ENCODE data around the gene NEK11.

Gene NEK11

DNA sequence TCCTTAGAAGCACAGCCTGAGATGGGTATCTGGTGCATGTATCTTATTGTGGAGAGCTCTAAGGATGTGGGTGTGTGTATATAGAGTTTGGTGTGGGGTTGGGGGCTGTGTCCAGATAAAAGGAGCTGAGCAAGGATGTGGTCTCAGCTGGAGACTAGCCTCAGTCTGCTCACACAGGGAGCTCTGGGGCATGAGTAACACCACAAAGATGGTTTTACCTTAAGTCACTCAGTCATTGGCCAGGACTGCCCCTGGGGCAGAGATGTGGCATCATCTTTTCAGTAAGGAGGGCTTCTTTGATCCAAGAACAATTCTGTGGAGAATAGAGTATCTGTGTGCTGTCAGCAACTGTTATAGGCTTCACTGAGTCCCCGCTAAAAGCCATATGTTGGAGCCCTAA, 191.5 kb downstream of the NEK11 start:
- Histone ChIP-seq H3K27ac (ENCODE audit: low read depth, low read length) (no peak overlapping the region), H3K4me3 (ENCODE audit: low read length) (no peak overlapping the region), H4K8ac (ENCODE audit: low read depth, low read length) (no peak overlapping the region), H3K27me3 (ENCODE audit: insufficient read depth, low read length, poor library complexity) (no peaks in the 10 kb centered on the region), H2BK5ac (ENCODE audit: low read length) (no peak overlapping the region), H3K4me1 (ENCODE audit: control insufficient read depth, low read depth, low read length) (no peaks in the 10 kb centered on the region), H2BK15ac (replicated peaks; ENCODE audit: low read depth) (no peak overlapping the region), H3K4ac (ENCODE audit: low read depth, low read length) (no peak overlapping the region), H3K18ac (ENCODE audit: low read length) (no peak overlapping the region), H3K79me1 (ENCODE audit: low read length) (no peaks in the 10 kb centered on the region), H3K36me3 (ENCODE audit: control insufficient read depth, insufficient read depth, low read length) (no peaks in the 10 kb centered on the region), H2BK120ac (ENCODE audit: low read depth, low read length) (no peak overlapping the region), H3K9ac (ENCODE audit: low read length) (no peak overlapping the region), H3K23ac (ENCODE audit: low read length) (no peak overlapping the region), H3K56ac (ENCODE audit: low read length) (no peak overlapping the region), H2AK5ac (ENCODE audit: low read length) (no peak overlapping the region), H3K79me2 (ENCODE audit: control insufficient read depth, insufficient read depth, low read length) (no peaks in the 10 kb centered on the region), H3K4me2 (ENCODE audit: low read length) (no peak overlapping the region), H4K5ac (ENCODE audit: low read length) (no peak overlapping the region)
- no CpG with 5 or more reads among the region's 1 CpG for WGBS (ENCODE audit: extremely low coverage, insufficient coverage, low lambda C conversion rate)
- no peak for DNase-seq

DNA sequence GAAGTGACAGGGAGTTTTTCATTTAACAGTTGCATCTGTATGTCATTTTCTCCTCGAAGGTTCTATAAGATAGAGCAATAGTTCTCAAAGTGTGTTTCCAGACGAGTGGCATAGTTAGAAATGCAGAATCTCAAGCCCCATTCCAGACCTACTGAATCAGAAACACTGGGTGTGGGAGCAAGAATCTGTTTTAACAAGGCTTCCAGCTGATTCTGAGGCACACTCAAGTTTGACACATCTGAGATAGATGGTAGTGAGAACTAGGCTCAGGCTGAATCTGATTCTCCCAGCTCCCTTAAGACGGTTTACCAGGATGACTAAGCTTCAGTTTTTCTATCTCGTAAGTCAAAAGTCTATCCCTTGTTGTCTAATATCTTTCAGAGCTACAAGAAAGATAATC, 195.1 kb downstream of the NEK11 start:
- Histone ChIP-seq H3K27ac (ENCODE audit: low read depth, low read length) (no peak overlapping the region), H3K4me2 (ENCODE audit: low read length) (no peak overlapping the region), H3K79me2 (ENCODE audit: control insufficient read depth, insufficient read depth, low read length) (no peaks in the 10 kb centered on the region), H2AK5ac (ENCODE audit: low read length) (no peak overlapping the region), H3K18ac (ENCODE audit: low read length) (no peak overlapping the region), H2BK120ac (ENCODE audit: low read depth, low read length) (no peak overlapping the region), H4K5ac (ENCODE audit: low read length) (no peak overlapping the region), H3K4me1 (ENCODE audit: control insufficient read depth, low read depth, low read length) (no peaks in the 10 kb centered on the region), H2BK15ac (replicated peaks; ENCODE audit: low read depth) (no peak overlapping the region), H3K4me3 (ENCODE audit: low read length) (no peak overlapping the region), H3K56ac (ENCODE audit: low read length) (no peak overlapping the region), H3K36me3 (ENCODE audit: control insufficient read depth, insufficient read depth, low read length) (no peaks in the 10 kb centered on the region), H4K8ac (ENCODE audit: low read depth, low read length) (no peak overlapping the region), H3K4ac (ENCODE audit: low read depth, low read length) (no peak overlapping the region), H3K23ac (ENCODE audit: low read length) (no peak overlapping the region), H3K9ac (ENCODE audit: low read length) (no peak overlapping the region), H3K79me1 (ENCODE audit: low read length) (no peaks in the 10 kb centered on the region), H3K27me3 (ENCODE audit: insufficient read depth, low read length, poor library complexity) (no peaks in the 10 kb centered on the region), H2BK5ac (ENCODE audit: low read length) (no peak overlapping the region)
- DNase-seq, result no peak
- no CpG with 5 or more reads among the region's 4 CpGs for WGBS (ENCODE audit: extremely low coverage, insufficient coverage, low lambda C conversion rate)

DNA sequence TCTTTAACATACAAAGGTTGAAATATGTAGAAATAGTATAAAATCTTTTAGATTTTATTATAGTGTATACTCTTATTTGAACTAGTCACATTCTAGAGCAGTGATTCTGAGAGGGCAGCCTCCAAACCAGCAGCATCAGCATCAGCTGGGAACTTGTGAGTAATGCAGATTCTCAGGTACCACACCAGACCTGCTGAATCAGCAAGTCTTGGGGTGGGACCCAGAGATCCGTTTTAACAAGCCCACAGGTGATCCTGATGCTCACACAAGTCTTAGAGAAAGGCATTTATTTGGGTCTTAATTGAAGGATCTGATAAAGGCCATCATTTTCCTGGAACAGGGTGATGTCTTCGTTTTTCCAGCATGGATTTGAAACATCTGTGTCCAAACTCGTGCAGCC, 195.9 kb downstream of the NEK11 start:
- Histone ChIP-seq H4K5ac (ENCODE audit: low read length) (no peak overlapping the region), H3K23ac (ENCODE audit: low read length) (no peak overlapping the region), H2BK5ac (ENCODE audit: low read length) (no peak overlapping the region), H3K9ac (ENCODE audit: low read length) (no peak overlapping the region), H3K27me3 (ENCODE audit: insufficient read depth, low read length, poor library complexity) (no peaks in the 10 kb centered on the region), H2BK15ac (replicated peaks; ENCODE audit: low read depth) (no peak overlapping the region), H3K4me1 (ENCODE audit: control insufficient read depth, low read depth, low read length) (no peaks in the 10 kb centered on the region), H3K79me2 (ENCODE audit: control insufficient read depth, insufficient read depth, low read length) (no peaks in the 10 kb centered on the region), H2BK120ac (ENCODE audit: low read depth, low read length) (no peak overlapping the region), H3K79me1 (ENCODE audit: low read length) (no peaks in the 10 kb centered on the region), H3K4ac (ENCODE audit: low read depth, low read length) (no peak overlapping the region), H3K56ac (ENCODE audit: low read length) (no peak overlapping the region), H2AK5ac (ENCODE audit: low read length) (no peak overlapping the region), H3K4me2 (ENCODE audit: low read length) (no peak overlapping the region), H3K4me3 (ENCODE audit: low read length) (no peak overlapping the region), H4K8ac (ENCODE audit: low read depth, low read length) (no peak overlapping the region), H3K27ac (ENCODE audit: low read depth, low read length) (no peak overlapping the region), H3K36me3 (ENCODE audit: control insufficient read depth, insufficient read depth, low read length) (no peaks in the 10 kb centered on the region), H3K18ac (ENCODE audit: low read length) (no peak overlapping the region)
- WGBS (ENCODE audit: extremely low coverage, insufficient coverage, low lambda C conversion rate), result no CpG with 5 or more reads among the region's 3 CpGs
- DNase-seq, result no peak

DNA sequence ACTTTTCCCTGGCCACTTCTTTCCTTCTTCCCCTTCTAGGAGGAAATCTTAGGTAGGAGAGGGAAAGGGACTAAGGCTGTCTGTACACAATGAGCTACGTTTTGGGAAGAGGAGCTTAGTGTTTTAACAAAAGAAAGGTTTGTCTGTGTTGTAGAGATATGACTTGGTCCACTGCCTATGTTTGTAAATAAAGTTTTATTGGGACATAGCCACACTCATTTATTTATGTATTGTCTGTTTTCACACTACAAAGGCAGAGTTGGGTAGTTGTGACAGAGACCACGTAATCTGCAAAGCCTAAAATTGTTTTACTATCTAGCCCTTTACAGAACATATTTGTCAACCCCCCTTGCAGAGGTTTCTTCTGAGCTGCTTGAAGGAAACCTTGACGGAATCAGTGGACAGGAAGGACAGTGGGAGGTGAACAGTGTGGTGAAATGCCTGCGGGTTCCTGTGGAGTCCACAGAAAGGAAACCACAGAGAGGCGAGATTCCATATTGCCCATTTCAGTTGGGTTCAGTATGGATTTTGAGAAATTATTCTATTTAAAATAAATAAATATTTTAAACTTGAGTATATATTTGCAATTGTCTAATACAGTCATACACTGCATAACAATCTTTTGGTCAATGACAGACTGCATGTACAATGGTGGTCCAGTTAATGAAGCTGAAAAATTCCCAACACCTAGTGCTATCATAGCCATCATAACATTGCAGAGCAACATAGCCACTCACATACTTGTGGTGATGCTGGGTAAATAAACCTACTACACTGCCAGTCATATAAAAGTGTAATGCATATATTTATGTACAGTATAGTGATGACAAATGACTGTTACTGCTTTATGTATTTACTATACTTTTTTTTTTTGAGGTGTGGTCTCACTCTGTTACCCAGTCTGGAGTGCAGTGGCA, 197.0 kb downstream of the NEK11 start:
- no peak overlapping the region for H2BK5ac ChIP-seq (ENCODE audit: low read length)

GRCh38 chr3:131224886-131225550, 198.3 kb downstream of the NEK11 start:
- WGBS (ENCODE audit: extremely low coverage, insufficient coverage, low lambda C conversion rate), result no CpG with 5 or more reads among the region's 5 CpGs
- H3K79me1 ChIP-seq (ENCODE audit: low read length), result no peaks in the 10 kb centered on the region

More for the DNA sequence above, 197.0 kb downstream of the NEK11 start:
- H3K18ac ChIP-seq (ENCODE audit: low read length), result no peak overlapping the region
- no peak overlapping the region for H3K4me3 ChIP-seq (ENCODE audit: low read length)
- no peaks in the 10 kb centered on the region for H3K79me1 ChIP-seq (ENCODE audit: low read length)
- no peak overlapping the region for H2BK120ac ChIP-seq (ENCODE audit: low read depth, low read length)
- H3K79me2 ChIP-seq (ENCODE audit: control insufficient read depth, insufficient read depth, low read length), result no peaks in the 10 kb centered on the region
- H3K56ac ChIP-seq (ENCODE audit: low read length), result no peak overlapping the region
- H2BK15ac ChIP-seq (replicated peaks; ENCODE audit: low read depth), result no peak overlapping the region
- DNase-seq, result no peak
- no peaks in the 10 kb centered on the region for H3K27me3 ChIP-seq (ENCODE audit: insufficient read depth, low read length, poor library complexity)
- no peak overlapping the region for H4K5ac ChIP-seq (ENCODE audit: low read length)
- no peak overlapping the region for H3K4ac ChIP-seq (ENCODE audit: low read depth, low read length)
- WGBS (ENCODE audit: extremely low coverage, insufficient coverage, low lambda C conversion rate), result no CpG with 5 or more reads among the region's 5 CpGs
- no peak overlapping the region for H4K8ac ChIP-seq (ENCODE audit: low read depth, low read length)
- H3K4me1 ChIP-seq (ENCODE audit: control insufficient read depth, low read depth, low read length), result no peaks in the 10 kb centered on the region
- no peaks in the 10 kb centered on the region for H3K36me3 ChIP-seq (ENCODE audit: control insufficient read depth, insufficient read depth, low read length)
- no peak overlapping the region for H3K23ac ChIP-seq (ENCODE audit: low read length)
- H3K4me2 ChIP-seq (ENCODE audit: low read length), result no peak overlapping the region
- H3K27ac ChIP-seq (ENCODE audit: low read depth, low read length), result no peak overlapping the region
- H2AK5ac ChIP-seq (ENCODE audit: low read length), result no peak overlapping the region
- no peak overlapping the region for H3K9ac ChIP-seq (ENCODE audit: low read length)

More at GRCh38 chr3:131224886-131225550, 198.3 kb downstream of the NEK11 start:
- Histone ChIP-seq H3K4me3 (ENCODE audit: low read length) (no peak overlapping the region), H3K56ac (ENCODE audit: low read length) (no peak overlapping the region), H2BK5ac (ENCODE audit: low read length) (no peak overlapping the region), H3K36me3 (ENCODE audit: control insufficient read depth, insufficient read depth, low read length) (no peaks in the 10 kb centered on the region), H4K5ac (ENCODE audit: low read length) (no peak overlapping the region), H2BK120ac (ENCODE audit: low read depth, low read length) (no peak overlapping the region), H3K4me1 (ENCODE audit: control insufficient read depth, low read depth, low read length) (no peaks in the 10 kb centered on the region), H3K4me2 (ENCODE audit: low read length) (no peak overlapping the region), H3K79me2 (ENCODE audit: control insufficient read depth, insufficient read depth, low read length) (no peaks in the 10 kb centered on the region), H3K9ac (ENCODE audit: low read length) (no peak overlapping the region), H2BK15ac (replicated peaks; ENCODE audit: low read depth) (no peak overlapping the region), H3K18ac (ENCODE audit: low read length) (no peak overlapping the region), H4K8ac (ENCODE audit: low read depth, low read length) (no peak overlapping the region), H3K23ac (ENCODE audit: low read length) (no peak overlapping the region), H2AK5ac (ENCODE audit: low read length) (no peak overlapping the region), H3K27ac (ENCODE audit: low read depth, low read length) (no peak overlapping the region), H3K4ac (ENCODE audit: low read depth, low read length) (no peak overlapping the region), H3K27me3 (ENCODE audit: insufficient read depth, low read length, poor library complexity) (no peaks in the 10 kb centered on the region)
- DNase-seq, result no peak

Measured in mesendoderm (in vitro differentiated cells).